GM12864 (cell line): ENCODE results near the gene TYRP1.

Experiments
- DNase-seq: peaks from one replicate; pipeline ENCODE4 v3.0.0-alpha.2; 2011; ENCODE audit warnings: low read depth
- H3K4me3 ChIP-seq: 2 replicates; pipeline ENCODE4 v1.5.1; 2011; ENCODE audit warnings: mild to moderate bottlenecking, low read depth, low read length, control low read depth
- TF ChIP-seq, protein P1 (sequence below): IDR thresholded peaks from 2 replicates; pipeline ENCODE4 v1.5.1; 2011; ENCODE audit warnings: low read depth, mild to moderate bottlenecking, moderate library complexity, low read length, control low read depth, inconsistent platforms; ENCODE audit errors: missing control alignments

Gene TYRP1

DNA sequence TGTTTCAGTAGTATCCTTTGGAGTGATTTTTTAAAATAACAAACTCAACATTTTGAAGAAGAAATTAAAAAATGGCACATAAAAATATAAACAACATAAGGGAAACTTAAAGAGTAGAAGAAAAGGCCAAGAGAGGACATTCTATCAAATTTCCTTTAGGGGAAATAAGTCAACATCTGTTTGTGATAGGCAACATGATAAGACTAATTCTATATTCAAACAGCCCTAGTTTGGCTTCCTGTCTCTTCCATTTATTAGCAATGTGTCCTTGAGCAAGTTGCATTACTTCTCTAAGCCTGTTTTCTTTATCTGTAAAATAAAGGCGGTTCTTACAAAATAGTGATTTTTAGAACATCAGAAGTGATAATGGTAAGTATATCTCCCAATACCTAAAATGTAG lies 24.7 kb downstream of the TYRP1 start:
- H3K4me3 ChIP-seq, result no peak overlapping the region
- DNase-seq, result no peak
- TF ChIP-seq, protein P1, sequence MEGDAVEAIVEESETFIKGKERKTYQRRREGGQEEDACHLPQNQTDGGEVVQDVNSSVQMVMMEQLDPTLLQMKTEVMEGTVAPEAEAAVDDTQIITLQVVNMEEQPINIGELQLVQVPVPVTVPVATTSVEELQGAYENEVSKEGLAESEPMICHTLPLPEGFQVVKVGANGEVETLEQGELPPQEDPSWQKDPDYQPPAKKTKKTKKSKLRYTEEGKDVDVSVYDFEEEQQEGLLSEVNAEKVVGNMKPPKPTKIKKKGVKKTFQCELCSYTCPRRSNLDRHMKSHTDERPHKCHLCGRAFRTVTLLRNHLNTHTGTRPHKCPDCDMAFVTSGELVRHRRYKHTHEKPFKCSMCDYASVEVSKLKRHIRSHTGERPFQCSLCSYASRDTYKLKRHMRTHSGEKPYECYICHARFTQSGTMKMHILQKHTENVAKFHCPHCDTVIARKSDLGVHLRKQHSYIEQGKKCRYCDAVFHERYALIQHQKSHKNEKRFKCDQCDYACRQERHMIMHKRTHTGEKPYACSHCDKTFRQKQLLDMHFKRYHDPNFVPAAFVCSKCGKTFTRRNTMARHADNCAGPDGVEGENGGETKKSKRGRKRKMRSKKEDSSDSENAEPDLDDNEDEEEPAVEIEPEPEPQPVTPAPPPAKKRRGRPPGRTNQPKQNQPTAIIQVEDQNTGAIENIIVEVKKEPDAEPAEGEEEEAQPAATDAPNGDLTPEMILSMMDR, result no peak

GRCh38 chr9:12718482-12719026 lies 25.4 kb downstream of the TYRP1 start:
- no peak for DNase-seq
- TF ChIP-seq, protein P1, result no peak
- H3K4me3 ChIP-seq, result no peak overlapping the region

DNA sequence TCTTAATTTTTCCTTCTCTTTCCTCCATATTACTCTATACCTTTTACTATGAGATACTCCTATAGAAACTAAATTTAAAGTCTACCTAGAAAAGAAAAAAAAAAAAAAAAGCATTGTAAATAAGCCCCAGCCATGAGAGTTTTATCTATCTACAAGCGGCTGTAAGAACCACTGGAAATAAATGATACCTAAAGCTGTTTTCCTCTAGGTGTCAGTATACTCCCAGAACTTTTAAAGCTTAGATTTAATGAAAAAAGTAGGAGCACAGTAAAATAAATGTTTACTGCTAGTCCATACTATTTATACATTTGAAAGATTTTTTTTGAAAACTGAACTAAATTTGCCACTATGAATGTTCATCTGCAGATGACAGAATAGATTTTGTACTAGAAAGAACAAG lies 26.2 kb downstream of the TYRP1 start:
- no peak overlapping the region for H3K4me3 ChIP-seq
- TF ChIP-seq, protein P1, result no peak
- DNase-seq, result no peak

- H3K4me3 ChIP-seq, result no peak overlapping the region
- no peak for DNase-seq
- TF ChIP-seq, protein P1, result no peak
These were observed 27.4 kb downstream of the TYRP1 start for GRCh38 chr9:12720551-12720950.

GRCh38 chr9:12722131-12722530 lies 28.9 kb downstream of the TYRP1 start:
- TF ChIP-seq, protein P1, result no peak
- H3K4me3 ChIP-seq, result no peak overlapping the region

DNA sequence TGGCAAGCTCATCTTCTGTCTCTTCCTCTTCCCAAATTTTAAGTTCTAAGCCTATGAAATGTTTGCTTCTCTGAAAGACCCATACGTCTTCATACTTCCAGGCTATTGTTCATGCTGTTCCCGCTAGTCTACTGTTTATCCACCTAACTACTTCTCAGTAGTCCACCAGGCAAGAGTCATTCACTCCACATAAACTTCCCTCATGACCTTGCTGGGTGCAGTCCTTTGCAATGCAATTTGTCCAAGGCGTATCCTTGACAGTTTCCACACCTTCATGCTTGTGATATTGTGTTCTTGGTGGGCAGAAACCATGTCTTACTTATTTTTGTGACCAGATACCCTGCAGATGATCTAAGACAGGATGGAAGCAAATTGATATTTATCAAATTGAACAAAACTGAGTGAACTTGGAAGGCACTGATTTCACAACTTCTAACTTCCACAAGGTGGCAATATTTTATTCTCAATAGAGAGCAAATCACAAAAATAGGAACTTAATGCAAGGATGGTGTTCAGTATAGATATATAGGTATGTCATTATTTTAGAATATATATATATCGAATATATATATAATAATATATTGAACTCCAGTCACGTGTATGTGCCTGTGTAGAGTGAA lies 30.3 kb downstream of the TYRP1 start:
- DNase-seq, result no peak
- TF ChIP-seq, protein P1, result no peak

More at GRCh38 chr9:12722131-12722530, 28.9 kb downstream of the TYRP1 start:
- DNase-seq, result no peak

GRCh38 chr9:12726795-12727194 lies 33.6 kb downstream of the TYRP1 start:
- no peak for DNase-seq
- TF ChIP-seq, protein P1, result no peak
- no peak overlapping the region for H3K4me3 ChIP-seq

More for the DNA sequence above, 30.3 kb downstream of the TYRP1 start:
- no peak overlapping the region for H3K4me3 ChIP-seq
